Left ventricle myocardium inferior (tissue), 1 donor: ENCODE data around the gene DGUOK. TPM values are rescaled to one million over a fixed set of nuclear protein-coding genes. Genes with fewer than 3 reads are reported as not detected.
"Not testable (repeated sequence)": the region's sequence is repeated elsewhere in the genome, so short reads cannot be mapped to it uniquely, and the experiment has no call there.

Experiments used
- DNase-seq: peaks from one replicate; pipeline ENCODE4 v3.0.0-alpha.2; 2020
- H3K27ac ChIP-seq: fragments of 200-600 bp; replicated peaks from 2 replicates; pipeline ENCODE4 v1.8.0; 2021
- H3K27me3 ChIP-seq: fragments of 200-600 bp; 2 replicates; pipeline ENCODE4 v1.8.0; 2021; ENCODE audit warnings: low read depth
- H3K36me3 ChIP-seq: fragments of 200-600 bp; 2 replicates; pipeline ENCODE4 v1.8.0; 2021
- H3K4me1 ChIP-seq: fragments of 200-600 bp; 2 replicates; pipeline ENCODE4 v1.8.0; 2021
- H3K4me3 ChIP-seq: fragments of 200-600 bp; 2 replicates; pipeline ENCODE4 v1.8.0; 2021; ENCODE audit warnings: mild to moderate bottlenecking, moderate library complexity
- H3K9me3 ChIP-seq: fragments of 200-600 bp; replicated peaks from 2 replicates; pipeline ENCODE4 v1.8.0; 2021
- intact Hi-C: fragments of 100-400 bp; cut with micrococcal nuclease; formaldehyde crosslinking; loops from one replicate; pipeline ENCODE4 v1.11.0; 2022
- total RNA-seq: library from RNA; stranded (reverse); fragmentation: NEBNext Ultra II Directional; extraction: Animal tissue kit (Norgen Biotek cat#: 25700); gene quantifications from one replicate; pipeline ENCODE4 v1.2.1, GENCODE V29; 2021
- TF ChIP-seq, protein P1 (sequence below): fragments of 200-600 bp; IDR thresholded peaks from 2 replicates; pipeline ENCODE4 v1.8.0; 2021; ENCODE audit warnings: antibody characterized with exemption, mild to moderate bottlenecking, borderline replicate concordance
- donor health status: DM: no; HTN: yes; CAD: no; lungs with severe emphysema.

DGUOK gene
- total RNA-seq, 1 donor from 2014 or later = 21.9 TPM

DNA sequence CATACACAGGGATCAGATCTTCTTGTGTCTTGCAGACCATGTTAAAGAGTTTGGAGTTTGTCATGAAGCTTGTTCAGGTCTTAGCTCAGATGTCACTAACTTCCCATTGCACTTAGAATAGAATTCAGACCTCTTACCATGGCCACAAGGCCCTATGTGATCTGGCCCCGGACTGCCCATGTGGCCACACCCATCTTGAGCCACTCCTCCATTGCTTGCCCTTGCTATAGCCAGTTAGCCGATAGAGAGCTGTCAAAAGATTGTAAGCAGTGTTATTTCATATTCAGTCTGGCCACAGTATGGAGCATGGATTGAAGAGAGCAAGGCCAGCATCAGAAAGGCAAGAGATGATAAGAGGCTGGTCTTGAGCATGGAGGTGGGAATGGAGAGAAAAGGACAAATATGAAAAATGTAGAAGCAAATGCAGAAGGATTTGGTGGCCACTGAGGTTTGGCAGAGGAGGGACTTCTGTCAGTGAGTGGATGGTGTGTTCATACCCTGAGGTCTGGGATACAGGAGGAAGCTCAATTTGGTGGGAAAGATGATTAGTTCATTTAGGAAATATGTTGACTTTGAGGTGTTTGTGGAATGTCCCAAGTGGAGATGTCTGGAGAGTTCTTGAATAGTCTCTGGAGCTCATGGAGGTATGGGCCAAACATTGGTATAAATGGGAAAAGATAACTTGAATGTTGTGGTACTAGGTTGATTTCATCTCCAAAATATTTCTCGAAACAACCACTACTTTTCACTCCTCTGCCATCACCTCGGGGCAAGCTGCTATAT lies 10.6 kb downstream of the DGUOK start:
- peaks cover 35% of the 10 kb centered on the region for H3K4me1 ChIP-seq
- no peaks in the 10 kb centered on the region for H3K9me3 ChIP-seq
- no peaks in the 10 kb centered on the region for H3K27me3 ChIP-seq
- no peak overlapping the region for H3K27ac ChIP-seq
- TF ChIP-seq, protein P1, sequence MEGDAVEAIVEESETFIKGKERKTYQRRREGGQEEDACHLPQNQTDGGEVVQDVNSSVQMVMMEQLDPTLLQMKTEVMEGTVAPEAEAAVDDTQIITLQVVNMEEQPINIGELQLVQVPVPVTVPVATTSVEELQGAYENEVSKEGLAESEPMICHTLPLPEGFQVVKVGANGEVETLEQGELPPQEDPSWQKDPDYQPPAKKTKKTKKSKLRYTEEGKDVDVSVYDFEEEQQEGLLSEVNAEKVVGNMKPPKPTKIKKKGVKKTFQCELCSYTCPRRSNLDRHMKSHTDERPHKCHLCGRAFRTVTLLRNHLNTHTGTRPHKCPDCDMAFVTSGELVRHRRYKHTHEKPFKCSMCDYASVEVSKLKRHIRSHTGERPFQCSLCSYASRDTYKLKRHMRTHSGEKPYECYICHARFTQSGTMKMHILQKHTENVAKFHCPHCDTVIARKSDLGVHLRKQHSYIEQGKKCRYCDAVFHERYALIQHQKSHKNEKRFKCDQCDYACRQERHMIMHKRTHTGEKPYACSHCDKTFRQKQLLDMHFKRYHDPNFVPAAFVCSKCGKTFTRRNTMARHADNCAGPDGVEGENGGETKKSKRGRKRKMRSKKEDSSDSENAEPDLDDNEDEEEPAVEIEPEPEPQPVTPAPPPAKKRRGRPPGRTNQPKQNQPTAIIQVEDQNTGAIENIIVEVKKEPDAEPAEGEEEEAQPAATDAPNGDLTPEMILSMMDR = no peak
- intact Hi-C loops = no loop called here
- H3K4me3 ChIP-seq = no peak overlapping the region
- no peak for DNase-seq
- H3K36me3 ChIP-seq = peaks cover 12% of the 10 kb centered on the region

DNA sequence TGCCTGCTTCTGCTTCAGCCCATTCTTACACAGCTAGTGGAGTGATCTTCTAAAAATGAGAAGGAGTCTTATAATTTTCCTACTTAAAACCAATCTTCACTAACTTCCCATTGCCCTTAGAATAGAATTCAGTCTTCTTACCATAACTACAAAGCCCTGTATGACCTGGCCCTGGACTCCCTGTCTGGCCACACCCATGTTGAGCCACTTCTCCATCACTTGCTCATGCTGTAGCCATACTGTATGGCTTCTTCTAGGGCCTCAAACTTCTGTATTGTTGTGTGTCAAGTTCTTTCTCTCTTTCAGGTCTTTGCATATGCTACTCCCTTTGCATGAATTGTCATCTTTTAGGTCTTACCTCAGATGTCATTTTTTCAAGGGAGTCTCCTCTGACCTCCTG lies 11.2 kb downstream of the DGUOK start:
- Histone ChIP-seq H3K4me1 (peaks cover 34% of the 10 kb centered on the region), H3K36me3 (peaks cover 6% of the 10 kb centered on the region), H3K4me3 (no peak overlapping the region), H3K27me3 (no peaks in the 10 kb centered on the region), H3K27ac (no peak overlapping the region), H3K9me3 (no peaks in the 10 kb centered on the region)
- intact Hi-C loops = no loop called here
- DNase-seq = no peak
- TF ChIP-seq, protein P1 = no peak

DNA sequence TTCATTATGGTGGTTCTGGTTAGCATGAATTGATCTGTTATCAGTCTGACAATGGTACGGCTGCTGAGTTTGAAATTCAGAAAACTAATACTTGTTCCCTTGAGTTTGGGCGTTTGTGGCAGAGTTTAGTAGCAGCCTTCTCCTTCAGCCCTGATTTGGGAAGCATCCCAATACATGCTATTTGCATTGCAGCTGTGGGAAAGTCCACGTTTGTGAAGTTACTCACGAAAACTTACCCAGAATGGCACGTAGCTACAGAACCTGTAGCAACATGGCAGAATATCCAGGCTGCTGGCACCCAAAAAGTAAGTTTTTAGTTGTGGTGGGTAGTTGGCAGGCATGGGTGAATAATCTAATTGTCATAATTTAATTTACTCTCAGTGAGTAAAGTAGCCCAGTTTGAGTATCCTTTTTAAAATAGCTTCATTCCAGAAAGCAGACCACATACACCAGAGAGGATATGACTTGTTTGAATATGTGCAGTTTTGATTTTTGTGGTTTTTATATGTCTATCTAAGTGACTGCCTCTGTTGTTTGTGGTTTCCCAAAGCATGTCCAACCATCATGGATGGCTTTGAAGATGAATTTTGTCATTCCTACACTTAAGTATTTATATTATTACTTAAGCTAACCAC lies 12.2 kb downstream of the DGUOK start:
- Histone ChIP-seq H3K9me3 (no peaks in the 10 kb centered on the region), H3K36me3 (peaks cover 11% of the 10 kb centered on the region), H3K4me3 (no peak overlapping the region), H3K27ac (peak overlapping the region; percentile 6), H3K27me3 (no peaks in the 10 kb centered on the region), H3K4me1 (peaks cover 34% of the 10 kb centered on the region)
- TF ChIP-seq, protein P1 = no peak
- DNase-seq = no peak
- intact Hi-C loops = no loop called here

DNA sequence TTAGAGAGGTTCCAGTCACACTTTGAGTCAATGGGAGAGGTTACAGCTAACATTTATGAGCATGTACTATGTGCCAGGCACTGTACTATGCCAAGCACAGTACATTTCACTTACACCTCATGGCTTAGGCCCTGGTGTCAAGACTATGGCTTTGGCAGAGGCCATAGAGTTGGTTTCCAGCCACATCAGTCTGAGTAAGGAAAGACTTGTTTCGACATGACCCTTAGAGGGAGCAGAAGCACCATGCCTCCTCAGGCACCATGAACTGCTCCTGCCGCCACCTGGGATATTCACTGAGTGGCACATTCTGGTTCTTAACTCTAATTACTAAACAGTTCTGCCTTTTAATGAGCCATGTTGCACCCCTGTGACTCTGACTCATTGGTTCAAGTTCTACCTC lies 12.7 kb downstream of the DGUOK start:
- no peaks in the 10 kb centered on the region for H3K9me3 ChIP-seq
- H3K4me1 ChIP-seq = peaks cover 34% of the 10 kb centered on the region
- intact Hi-C loops = no loop called here
- peak overlapping the region; percentile 6 for H3K27ac ChIP-seq
- H3K4me3 ChIP-seq = no peak overlapping the region
- no peaks in the 10 kb centered on the region for H3K27me3 ChIP-seq
- DNase-seq = no peak
- TF ChIP-seq, protein P1 = peak; percentile 24
- peaks cover 17% of the 10 kb centered on the region for H3K36me3 ChIP-seq

DNA sequence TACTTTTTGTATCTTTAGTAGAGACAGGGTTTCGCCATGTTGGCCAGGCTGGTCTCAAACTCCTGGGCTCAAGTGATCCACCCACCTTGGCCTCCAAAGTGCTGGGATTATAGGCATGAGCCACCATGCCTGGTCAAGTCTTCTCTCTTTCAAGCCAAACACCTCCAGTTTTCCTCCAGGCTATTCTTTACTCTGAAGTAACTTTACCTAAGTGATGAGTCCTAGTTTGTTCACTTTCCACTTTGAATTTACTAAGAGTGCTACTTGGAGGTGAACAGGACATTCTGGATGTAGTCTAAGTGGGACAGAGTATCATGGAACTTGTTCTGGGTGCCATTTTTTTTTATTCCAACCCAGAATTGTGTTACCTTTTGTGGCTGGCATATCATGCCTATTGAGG lies 13.4 kb downstream of the DGUOK start:
- H3K27ac ChIP-seq, H3K9me3 ChIP-seq, DNase-seq, H3K27me3 ChIP-seq, H3K4me3 ChIP-seq, intact Hi-C loops: not testable (repeated sequence)
- peaks cover 23% of the 10 kb centered on the region for H3K36me3 ChIP-seq
- peaks cover 33% of the 10 kb centered on the region for H3K4me1 ChIP-seq

DNA sequence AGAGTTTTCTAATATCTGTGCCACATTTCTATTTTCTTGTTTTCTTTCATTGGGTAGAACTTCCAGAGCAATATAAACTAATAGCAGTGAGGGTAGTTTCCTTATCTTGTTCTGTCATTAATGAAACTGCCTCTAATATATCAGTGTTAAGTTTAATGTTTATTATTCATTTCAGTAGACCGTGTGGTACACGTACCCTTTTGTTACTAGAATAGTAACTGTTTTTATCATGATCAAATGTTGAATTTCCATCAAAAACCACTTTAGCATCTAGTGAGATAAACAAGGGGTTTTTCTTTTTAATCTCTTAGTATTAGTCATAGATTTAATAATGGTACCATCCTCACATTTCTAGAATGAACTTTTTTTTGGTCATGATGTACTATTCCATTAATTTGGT lies 16.0 kb downstream of the DGUOK start:
- Histone ChIP-seq H3K27me3 (no peaks in the 10 kb centered on the region), H3K27ac (no peak overlapping the region), H3K36me3 (peaks cover 36% of the 10 kb centered on the region), H3K4me1 (peaks cover 13% of the 10 kb centered on the region), H3K9me3 (no peaks in the 10 kb centered on the region), H3K4me3 (no peak overlapping the region)
- DNase-seq = no peak
- intact Hi-C loops = no loop called here
- TF ChIP-seq, protein P1 = no peak
